ENCODE measurements around the gene ACVR1B.

DNA sequence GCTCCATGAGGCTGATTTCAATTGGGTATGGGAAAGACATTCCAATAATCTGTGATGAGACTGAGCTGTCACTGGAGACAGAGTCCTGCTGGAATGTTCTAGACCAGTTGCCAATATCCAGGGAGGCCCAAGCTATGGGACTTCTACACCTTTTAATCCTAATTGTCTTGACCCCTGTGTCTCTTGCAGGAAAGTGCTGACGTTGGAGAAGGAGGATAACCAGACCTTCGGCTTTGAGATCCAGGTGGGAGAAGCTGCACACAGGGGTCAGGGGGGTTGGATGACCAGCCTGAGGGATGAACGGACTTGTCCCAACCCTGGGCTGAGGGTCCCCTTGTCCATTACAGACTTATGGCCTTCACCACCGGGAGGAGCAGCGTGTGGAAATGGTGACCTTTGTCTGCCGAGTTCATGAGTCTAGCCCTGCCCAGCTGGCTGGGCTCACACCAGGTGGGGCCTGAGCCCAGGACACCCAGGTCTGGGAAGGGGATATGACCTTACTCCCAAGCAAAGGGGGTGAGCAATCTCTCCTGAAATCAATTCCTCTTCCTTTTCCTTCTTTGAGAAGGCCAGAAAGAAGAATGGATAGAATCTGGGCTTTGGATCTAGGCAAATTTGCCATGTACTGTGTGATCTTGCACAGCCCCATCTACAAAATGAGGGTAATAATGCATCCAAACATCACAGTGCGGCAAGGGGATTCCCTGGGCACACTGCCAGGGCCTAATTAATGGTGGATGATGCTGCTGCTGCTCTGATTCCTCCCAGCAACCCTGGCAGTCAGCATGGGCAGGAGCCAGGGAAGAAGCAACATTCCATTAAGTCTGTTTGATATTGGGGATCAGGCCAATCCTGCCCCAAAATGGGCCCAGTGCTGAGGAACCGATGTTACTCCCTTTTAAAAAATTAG, 59.4 kb downstream of the ACVR1B start:
- TF ChIP-seq CTCF (IDR thresholded peaks at IDR 0.05 in 8 of 11, conservative IDR thresholded peaks at IDR 0.05 in 3 of 11): no peak
- no peak for TF ChIP-seq POLR2AphosphoS5 (IDR thresholded peaks at IDR 0.05)
- no peak for TF ChIP-seq POLR2A (IDR thresholded peaks at IDR 0.05)

Measured in spleen (tissue), 7 donors.